Measurements from ENCODE around the gene EVL.

EVL gene

DNA sequence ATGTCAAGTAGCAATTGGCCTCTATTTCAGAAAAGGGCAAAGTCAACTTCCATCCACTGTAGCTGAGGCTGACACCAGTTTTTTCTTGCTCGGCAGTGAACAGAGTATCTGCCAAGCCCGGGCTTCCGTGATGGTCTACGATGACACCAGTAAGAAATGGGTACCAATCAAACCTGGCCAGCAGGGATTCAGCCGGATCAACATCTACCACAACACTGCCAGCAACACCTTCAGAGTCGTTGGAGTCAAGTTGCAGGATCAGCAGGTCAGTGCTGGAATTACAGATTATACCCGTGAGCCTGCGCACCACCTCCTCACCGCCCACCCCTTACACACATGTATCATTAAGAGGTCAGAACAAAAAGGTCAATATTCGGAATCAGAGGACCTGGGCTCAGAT is 19.4 kb downstream of the EVL start:
- no peak for DNase-seq (ENCODE audit: low read depth)

DNA sequence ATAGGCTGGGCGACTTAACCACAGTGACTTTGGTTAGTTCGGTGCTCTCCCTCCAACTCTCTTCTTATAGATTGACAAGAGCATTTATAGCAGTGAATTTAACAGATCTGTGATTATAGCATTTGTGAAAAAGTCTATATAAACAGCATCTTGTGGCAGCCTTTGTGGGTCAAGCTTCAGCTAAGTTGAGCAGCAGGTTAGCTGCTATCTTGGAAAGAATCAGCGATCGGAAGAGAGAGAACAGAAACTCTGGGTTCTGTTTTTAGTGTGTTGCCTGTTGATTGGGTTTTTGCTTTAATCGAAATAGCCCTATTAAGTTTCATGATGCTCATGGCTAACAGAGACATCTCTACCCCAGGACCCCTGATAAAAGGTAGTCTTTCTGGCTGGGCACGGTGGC is 20.2 kb downstream of the EVL start:
- DNase-seq (ENCODE audit: low read depth), result no peak

DNA sequence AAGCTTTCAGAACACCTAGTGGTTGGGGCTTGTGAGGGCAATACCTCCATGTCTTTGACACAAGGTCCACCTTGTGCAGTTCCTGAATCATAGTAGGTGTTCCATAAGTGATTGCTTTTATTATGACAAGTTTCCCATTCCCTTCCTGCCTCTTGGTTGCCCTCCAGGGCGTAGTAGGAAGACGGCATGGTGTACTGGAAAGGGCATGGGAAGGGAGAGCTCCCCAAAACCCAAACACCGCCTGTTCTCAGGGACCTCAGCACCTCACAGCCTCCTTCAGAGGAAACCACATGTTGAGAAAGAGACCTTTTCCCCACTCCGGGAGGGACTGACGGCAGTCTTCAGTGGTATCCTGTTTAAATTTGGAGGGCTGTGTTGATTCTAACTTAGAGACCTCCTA is 21.1 kb downstream of the EVL start:
- no peak for DNase-seq (ENCODE audit: low read depth)

DNA sequence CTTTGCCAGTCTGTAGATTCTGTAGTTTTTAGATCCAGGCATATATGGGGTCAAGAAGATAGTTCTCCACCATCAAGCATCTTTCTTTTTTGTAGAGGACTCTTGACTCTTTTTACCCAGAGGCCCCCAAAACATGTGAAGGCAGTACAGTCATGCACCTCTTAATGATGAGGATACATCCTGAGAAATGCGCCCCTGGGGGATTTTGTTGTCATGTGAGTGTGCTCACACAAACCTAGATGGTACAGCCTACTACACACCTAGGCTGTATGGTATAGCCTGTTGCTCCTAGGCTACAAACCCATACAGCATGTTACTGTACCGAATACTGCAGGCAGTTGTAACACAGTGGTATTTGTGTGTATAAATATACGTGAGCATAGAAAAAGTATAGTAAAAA is 23.0 kb downstream of the EVL start:
- DNase-seq (ENCODE audit: low read depth), result no peak

DNA sequence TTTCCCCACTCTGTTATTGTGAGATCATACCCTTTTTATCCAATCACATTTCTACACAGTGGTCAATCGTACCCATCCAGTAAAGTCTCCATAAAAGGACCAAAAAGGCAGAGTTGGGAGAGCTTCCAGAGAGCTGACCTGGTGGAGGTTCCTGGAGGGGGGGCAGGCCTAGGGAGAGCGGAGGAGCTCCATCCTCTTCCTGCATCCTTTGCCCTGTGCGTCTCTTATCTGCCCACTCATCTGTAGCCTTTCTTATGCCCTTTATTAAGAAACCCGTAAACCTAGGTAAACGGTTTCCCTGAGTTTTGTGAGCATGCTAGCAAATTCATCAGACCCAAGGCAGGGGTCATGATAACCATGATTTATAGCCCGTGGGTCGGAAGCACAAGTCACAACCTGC is 26.2 kb downstream of the EVL start:
- no peak for DNase-seq (ENCODE audit: low read depth)

DNA sequence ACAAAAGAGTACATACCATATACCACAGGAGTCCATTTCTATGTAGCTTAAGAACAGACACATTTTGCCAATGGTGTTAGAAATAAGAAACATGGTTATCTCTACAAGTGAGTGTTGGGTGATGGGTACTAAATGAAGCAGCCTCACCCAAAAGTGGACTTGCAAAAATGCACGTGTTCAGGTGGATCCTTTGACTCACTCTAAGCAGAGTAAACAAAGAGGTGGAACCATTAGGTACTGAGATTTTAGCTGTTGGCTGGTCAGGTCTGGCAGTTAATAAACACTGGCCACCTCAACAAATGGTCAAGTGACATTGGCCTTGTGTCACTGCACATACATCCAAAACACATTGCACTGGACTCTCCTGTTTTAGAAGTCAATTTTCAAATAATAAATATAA is 27.6 kb downstream of the EVL start:
- no peak for DNase-seq (ENCODE audit: low read depth)

DNA sequence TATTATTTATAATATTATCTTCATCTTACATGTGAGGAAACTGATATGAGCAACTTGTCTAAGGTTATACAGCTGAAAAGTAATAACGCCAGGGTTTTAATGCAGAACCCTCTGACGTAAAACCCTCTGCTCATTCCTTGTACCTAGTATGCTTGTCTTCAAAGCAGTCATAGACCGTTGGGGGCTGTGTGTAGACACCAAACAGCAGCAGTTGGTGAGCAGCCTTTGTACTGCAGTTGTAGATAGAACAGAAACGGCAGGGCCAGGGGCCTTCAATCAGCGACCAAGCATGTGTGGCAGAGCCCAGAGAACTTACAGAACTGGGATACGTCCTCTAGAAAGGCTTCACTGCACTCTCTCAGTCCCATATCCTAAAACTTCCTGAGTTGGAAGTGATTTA is 28.1 kb downstream of the EVL start:
- no peak for DNase-seq (ENCODE audit: low read depth)

DNA sequence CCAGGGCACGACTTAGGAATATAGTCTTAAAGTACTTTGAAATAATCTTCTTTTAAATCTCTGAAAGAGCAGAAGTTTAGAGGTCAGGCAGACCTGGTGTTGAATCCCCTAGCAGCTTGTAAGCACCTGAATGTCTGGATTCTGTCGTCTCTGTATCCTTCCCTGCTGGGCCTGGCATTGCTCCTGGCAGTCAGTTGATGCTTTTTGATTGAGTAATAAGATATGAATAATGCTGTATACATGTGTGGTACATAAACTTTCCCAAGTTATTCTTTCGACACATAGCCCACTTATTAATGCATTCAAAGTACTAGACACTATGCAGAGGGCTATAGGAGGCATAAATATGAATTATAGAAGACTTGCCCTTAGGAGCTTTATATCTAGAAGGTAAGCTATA is 31.4 kb downstream of the EVL start:
- DNase-seq (ENCODE audit: low read depth), result no peak

DNA sequence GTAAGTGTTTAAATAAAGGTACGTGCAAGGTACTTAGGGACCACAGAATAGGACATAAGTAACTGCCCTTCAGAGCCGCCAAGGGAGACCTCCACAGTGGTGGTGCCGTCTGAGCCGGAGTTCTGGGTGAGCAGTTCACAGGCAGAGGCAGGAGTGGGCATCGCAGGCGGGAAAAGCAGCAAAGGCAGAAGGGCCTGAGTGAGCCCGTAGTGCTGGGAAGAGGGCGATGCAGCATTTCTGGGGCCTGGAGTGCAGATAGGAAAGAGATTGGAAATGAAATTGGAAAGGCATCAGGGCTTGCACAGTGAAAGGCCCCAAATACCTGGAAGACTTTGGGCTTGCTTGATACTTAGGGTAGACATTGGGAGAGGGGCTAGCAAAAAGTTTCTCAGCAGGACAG is 32.9 kb downstream of the EVL start:
- DNase-seq (ENCODE audit: low read depth), result no peak

DNA sequence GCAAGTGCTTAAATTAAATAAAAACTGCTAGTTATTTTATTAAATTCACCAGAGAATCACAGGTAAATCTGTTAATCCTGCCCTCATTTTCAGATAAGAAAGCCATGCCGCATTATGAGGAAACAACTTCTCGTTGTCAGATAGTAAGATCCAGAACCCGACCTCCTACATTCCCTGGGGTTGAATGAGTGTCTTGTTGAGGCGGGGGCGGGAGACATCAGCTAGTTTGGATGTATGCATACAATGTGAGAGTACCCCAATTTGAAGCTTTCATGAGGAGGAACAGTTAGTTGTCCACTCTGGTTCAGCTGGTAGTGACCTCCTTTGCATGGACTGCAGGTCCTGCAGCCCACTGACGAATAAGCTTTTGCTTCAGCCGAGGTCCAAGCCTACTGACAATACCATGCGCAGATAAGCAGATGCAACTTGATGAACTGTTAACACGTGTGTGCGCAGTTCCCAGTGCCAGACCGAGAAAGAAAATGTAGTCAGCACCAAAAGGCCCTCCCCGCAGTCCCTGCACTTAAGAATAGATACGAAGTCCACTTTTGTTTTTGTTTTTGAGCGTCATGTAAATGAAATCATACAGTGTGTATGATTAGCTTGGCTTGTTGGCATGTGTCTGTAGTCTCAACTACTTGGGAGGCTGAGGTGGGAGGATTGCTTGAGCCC is 34.9 kb downstream of the EVL start:
- DNase-seq (ENCODE audit: low read depth), result no peak

DNA sequence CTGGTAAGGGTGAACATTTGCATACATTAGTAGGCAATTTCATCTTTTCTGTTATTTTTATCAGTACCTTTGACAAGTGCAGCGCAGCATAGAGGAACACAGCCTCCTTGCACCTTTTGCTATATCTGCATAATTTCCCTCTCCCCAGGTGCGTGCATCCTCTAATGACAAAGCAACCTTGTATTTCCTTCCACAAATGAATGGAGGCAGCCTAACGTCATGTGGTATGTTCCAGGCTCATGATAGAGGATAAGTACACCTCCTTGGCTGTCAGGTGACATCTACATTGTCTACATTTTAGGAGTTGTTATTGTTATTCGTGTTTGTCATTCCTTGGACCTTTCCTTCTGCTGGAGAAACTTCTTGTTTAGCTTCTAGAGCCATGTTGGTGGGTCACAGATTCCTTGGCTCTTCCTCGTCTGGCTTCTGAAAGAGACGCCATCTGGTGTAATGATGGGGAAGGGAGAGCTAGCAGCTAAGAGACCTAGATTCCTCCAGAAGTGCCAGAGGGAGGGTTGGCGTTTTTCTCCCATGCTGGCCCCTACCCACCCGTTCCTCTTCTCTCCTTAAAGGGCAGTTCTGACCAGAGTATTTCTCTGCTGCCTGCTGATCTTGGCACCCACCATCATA is 37.0 kb downstream of the EVL start:
- DNase-seq (ENCODE audit: low read depth), result no peak

DNA sequence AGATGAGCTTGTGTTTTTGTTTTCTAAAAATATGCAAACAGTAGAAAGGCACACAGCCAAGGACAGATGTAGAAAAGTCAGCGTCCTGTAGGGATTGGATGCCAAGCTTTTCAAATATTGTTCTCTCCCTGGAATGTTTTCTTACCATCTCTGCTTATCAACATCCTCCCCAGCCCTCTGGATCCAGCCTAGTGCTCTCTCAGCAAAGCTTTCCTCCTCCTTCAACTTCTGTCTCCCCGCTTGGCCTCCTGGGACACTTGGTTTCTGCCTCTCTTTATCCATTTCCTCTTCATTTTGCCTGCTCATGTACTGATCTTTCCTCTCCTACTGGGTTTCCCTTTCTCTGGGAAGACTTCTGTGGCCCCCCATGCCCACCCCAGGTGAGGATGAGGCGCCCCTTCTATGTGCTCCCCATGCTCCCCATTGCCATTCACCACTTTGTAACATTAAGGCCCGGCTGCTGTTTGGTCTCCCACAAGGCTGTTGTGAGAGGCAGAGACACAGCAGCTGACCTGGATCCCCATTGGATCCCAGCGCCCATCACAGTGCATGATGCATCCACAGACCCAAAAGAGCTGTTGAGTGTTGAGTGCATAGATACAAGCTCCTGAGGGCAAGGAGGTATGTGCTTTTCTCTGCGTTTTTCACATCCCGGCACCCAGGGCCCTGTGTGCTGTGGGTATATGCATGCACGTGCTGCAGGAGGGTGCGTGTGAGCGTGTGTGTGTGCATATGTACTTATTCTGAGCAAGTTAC is 38.2 kb downstream of the EVL start:
- peak; percentile 21 for DNase-seq (ENCODE audit: low read depth)

DNA sequence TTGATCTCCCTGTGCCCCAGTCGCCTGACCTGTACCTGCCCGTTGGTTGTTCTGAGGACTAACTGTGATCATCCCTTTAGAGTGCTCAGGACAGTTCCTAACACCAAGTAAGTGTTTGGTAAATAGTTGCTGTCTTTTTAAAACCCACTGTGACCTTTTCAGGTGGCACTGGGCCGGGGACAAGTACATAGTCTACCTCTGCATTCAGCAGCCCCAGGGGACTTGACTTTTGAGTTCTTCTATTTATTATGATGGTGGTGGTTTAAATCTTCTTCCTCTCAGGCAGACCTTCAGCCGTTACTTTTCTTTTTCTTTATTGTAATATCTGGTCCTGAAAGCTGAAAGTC is 38.8 kb downstream of the EVL start:
- no peak for DNase-seq (ENCODE audit: low read depth)

DNA sequence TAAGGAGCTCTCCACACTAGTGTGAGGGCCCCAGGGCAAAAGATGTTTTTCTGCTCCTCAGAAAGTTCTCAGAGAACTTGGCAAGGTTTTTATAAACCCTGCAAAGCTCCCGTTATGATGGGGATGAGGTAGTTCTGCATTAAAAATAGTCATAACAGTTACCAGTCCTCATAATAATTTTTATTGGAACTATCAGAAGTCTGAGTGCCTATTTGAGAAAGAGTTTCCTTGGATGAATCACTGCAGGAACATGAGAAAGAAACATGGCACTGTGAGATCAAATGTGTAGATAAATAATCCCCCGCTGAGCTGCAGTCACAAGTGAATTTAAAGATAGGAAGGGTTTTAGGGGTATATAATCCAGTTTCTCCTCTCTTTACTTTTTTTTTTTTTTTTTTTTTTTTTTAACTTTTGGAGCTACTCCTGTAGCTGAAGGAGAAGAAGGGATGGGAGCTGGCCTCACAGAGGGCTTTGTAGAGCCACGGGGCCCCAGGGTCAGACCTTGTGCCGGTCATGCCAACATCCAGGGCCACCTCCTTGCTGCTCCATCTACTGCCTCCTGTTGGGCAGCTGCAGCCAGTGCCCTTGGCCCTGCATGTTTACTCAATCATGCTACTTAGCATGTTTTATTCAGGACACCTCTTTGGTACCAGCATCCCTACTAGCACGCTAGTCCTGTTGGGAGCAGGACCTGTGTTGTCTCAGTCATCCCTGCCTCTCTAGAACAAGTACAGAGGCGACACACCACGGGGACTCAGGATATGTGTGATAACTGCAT is 39.5 kb downstream of the EVL start:
- DNase-seq (ENCODE audit: low read depth), result peak; percentile 36

DNA sequence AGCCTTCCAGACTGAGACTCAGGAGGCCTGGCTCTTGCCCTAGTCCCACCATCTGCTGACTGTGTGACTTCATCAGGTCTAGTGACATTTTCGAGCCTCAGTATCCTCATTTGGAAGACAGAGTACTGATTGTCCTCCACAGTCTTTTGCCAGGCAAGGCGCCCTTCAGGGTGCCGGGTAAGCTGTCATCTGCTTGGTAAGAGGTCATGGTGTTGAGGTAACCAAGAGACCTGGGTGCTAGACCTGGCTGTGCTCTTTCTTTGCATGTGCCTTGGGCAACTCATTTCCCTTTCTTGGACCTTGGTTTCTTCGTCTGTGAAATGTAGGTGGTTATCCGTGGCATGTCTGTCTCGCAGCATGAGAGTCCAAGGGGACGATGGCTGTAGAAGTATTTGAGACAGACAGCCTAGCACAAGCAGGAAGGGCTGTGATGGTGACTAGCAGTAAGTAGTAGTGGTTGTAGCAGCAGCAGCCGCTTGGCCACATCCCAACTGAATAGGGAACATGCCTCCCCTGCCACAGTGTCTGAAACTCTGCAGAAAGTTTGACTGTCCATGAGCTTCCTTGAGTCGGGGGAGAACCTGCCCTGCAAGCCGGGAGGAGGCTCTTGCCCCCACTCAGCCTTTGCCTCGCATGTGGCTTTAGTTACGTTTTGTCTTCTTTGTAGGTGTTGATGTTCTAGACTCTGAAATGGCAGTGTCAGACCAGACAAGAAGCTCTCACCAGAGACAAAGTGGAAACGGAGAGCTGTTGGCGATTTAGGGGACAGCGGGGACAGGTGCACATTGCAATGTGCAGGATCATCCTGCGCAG is 40.3 kb downstream of the EVL start:
- no peak for DNase-seq (ENCODE audit: low read depth)

DNA sequence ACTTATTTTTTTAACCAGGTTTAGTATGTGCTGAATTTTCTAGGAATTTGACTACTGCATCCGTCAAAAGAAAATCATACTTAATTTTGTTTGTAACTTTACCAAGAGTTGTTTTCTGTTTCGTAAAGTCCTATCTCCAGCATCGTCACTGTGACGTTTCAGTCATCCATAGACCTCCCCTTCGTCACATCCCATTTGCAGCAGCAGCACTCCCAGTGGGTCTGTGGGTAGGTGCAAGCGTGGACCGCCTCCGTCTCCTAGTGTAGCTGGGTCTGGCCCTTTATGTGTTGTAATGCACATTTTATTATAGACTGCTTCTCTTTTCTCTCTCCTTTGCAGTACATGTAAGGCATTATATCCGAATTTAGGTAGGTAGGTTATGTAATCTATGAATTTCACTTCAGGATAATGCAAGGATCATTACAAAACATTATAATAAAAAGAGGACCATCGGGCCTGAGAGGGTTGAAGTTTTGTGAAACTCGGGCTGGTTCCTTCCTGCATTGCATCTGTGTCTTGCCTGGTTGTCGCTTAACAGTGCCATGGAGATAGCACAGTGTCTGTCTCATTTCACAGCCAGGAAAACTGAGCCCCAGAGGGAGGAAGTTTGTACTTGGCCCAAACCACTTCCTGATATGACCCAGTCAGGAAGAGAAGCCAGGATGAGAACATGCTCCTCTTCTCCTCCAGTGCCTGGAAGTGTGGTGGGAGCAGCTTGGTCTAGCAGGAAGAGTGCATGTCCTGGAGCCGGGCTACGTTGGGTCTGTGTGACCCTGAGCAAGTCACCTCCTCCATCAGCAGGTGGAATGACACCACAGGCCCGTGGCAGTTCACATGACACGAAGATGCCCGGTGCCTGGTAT is 41.3 kb downstream of the EVL start:
- DNase-seq (ENCODE audit: low read depth), result no peak

DNA sequence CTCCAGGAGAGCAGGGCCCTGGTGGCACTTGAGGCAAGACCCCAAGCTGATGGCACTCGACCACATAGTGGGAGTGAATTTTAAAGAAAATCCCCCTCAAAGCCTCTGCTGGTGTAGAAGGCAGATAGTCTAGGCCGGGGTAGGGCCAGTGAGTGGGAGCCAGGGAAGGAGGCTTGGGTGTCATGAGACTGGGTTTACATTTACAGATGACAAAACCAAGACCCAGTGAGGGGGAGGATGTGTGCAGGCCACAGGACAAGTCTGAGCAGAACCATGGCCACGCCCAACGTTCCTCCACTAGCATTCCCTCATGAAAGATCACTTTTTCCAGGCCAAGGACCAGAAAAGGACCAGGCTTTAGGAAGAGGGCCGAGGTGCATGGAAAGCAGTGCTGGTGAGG is 42.0 kb downstream of the EVL start:
- DNase-seq (ENCODE audit: low read depth), result no peak

DNA sequence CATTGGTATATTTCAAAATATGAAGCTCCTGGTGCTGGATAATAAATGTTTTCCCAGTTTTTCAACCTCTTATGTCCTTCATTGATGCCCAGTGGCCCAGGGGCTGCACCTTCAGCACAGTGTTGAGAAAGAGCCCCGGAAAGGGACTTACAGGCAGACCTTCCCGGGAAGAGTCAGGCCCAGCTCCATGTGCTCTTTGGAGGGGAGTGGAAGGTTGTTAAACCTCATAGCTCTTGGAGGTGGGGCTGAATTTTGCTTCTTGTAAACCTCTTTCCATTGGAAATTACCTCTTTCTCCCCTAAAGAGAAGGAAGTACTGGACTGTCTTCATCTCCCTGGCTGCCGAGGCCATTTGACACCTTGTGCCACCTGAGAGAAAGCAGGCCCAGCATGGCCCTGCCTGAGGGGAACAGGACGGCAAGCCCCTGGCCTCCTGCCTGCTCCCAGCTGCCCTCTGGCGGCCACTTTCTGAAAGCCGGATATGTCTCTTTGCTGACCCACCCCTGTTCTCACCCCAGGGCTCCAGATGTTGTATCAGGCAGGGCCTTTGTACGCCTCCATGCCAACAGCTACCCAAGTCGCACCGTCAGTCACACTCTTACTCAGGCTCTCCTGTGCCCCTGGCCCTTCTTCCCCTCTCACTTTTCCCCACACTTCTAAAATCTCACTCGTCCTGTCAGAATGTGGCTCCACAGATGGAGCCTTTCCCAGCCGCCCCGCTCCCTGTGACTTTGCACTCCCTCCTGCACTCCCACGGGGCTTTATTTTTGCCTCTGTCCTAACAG is 43.0 kb downstream of the EVL start:
- no peak for DNase-seq (ENCODE audit: low read depth)

DNA sequence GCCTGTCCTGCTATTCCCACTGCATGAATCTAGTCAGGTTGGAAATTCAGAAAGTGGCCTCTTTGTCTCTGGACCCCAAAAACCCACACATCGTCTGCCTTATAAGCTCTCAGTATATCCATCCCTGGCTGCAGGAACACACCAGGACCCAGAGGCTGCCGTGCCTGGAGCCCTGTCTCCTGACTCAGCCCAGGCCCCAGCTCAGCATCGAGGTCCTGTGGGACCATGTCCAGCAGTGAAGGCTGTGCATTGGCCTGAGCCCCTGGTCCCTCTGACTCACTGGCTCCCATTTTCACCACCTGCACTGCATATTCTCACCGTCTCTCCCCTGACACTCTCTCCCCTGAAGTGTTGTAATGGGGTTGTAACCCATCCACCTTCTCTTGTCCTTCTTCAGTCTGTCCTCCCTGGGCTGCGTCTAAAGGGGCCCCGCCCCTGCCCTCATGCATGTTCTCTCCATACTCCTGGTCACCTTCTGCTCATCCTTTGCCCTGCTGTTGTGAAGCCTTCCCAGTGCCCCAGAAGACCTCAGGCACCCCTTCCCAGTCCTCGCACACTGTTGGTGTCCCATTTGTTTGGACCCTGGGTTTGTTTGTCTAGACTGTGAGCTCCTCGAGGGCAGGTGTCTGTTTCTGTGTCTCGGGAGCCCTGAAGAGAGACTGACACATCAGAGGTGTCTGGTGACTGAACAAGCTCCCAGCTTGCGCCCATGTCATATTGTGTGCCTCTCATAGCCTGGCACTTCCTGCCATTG is 43.8 kb downstream of the EVL start:
- DNase-seq (ENCODE audit: low read depth), result no peak

DNA sequence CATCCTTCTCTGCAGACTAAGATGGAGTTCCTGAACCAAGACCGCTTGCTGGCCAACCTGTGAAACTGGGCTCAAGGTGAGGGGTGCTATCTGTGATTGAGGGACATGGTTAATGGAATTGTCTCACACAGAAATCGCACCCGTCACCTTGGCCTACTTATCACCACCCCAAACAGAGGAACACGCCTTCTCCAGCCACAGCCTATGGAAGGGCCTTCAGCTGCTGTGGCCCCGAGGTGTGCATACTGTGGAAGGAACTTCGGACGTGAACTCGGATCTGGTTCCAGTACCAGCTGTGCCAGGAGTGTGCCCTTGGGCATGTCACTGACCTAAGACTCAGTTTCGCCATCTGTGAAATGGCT is 44.4 kb downstream of the EVL start:
- DNase-seq (ENCODE audit: low read depth), result no peak

All from fibroblast of the conjunctiva (primary cell).